SK-N-SH (cell line): ENCODE data around the gene DRGX. TPM values are rescaled to one million over a fixed set of nuclear protein-coding genes. Genes with fewer than 3 reads are reported as not detected.

Experiments used
- CTCF ChIA-PET: fragments of 300-600, 350-600 bp; formaldehyde crosslinking; extraction: SDS; loops from one replicate; lab custom pipeline; 2021; lab: Yijun Ruan, JAX
- POLR2A ChIA-PET: fragments of 350-600 bp; sonication (Branson Sonifier 250); formaldehyde crosslinking; extraction: SDS; loops from one replicate; lab custom pipeline; 2020; ENCODE audit warnings: antibody characterized with exemption, inconsistent platforms; lab: Yijun Ruan, JAX
- DNase-seq: peaks from one replicate; pipeline ENCODE4 v3.0.0; 2012
- H2AFZ ChIP-seq: fragments of 200-600 bp; sonication (generic); 2 replicates; pipeline ENCODE4 v1.8.1; 2016; ENCODE audit warnings: antibody characterized with exemption, mild to moderate bottlenecking, low read depth
- H3F3A ChIP-seq: fragments of 200-600 bp; sonication (generic); replicated peaks from 2 replicates; pipeline ENCODE3; 2016; ENCODE audit warnings: antibody characterized with exemption, mild to moderate bottlenecking; ENCODE audit not compliant: insufficient read depth
- H3K27ac ChIP-seq, 2 experiments: fragments of 200-500 bp in 1 of 2; fragments of 200-600 bp in 1 of 2; sonication (Bioruptor generic) in 1 of 2; sonication (generic), shearing (Covaris generic) in 1 of 2; 2 replicates each; pipeline versions ENCODE4 v1.5.1 to v1.6.1; 2014 to 2016; ENCODE audit warnings: low read depth in 2 of 2, inconsistent platforms in 1 of 2, low read length in 1 of 2, mild to moderate bottlenecking in 1 of 2, mixed read lengths in 1 of 2
- H3K27me3 ChIP-seq: fragments of 200-600 bp; sonication (generic), shearing (Covaris generic); 2 replicates; pipeline ENCODE4 v1.6.1; 2016; ENCODE audit warnings: mixed run types; ENCODE audit not compliant: insufficient read depth
- H3K36me3 ChIP-seq, 2 experiments: fragments of 200-500 bp in 1 of 2; fragments of 200-600 bp in 1 of 2; sonication (Bioruptor generic) in 1 of 2; sonication (generic) in 1 of 2; replicated peaks in 1 of 2; 2 replicates each; pipeline versions ENCODE3 to v1.5.1; 2014 to 2016; ENCODE audit warnings: low read length in 1 of 2, mild to moderate bottlenecking in 1 of 2; ENCODE audit not compliant: insufficient read depth in 2 of 2, control insufficient read depth in 1 of 2
- H3K4me1 ChIP-seq, 2 experiments: fragments of 200-500 bp in 1 of 2; fragments of 200-600 bp in 1 of 2; sonication (Bioruptor generic) in 1 of 2; sonication (generic), shearing (Covaris generic) in 1 of 2; 2 replicates each; pipeline versions ENCODE4 v1.5.1 to v1.6.1; 2014 to 2016; ENCODE audit warnings: low read depth in 1 of 2, low read length in 1 of 2, mixed run types in 1 of 2; ENCODE audit not compliant: insufficient read depth in 2 of 2, control insufficient read depth in 1 of 2
- H3K4me2 ChIP-seq: fragments of 200-600 bp; sonication (generic), shearing (Covaris generic); 2 replicates; pipeline ENCODE4 v1.6.1; 2017; ENCODE audit warnings: mixed run types
- H3K4me3 ChIP-seq, 2 experiments: fragments of 200-500 bp in 1 of 2; fragments of 200-600 bp in 1 of 2; sonication (Bioruptor generic) in 1 of 2; sonication (generic), shearing (Covaris generic) in 1 of 2; 2 replicates each; pipeline versions ENCODE4 v1.5.1 to v1.8.1; 2014 to 2016; ENCODE audit warnings: low read depth in 2 of 2, inconsistent platforms in 1 of 2, low read length in 1 of 2, mild to moderate bottlenecking in 1 of 2, mixed read lengths in 1 of 2, moderate library complexity in 1 of 2
- H3K79me2 ChIP-seq: fragments of 200-600 bp; sonication (generic); 2 replicates; pipeline ENCODE4 v1.8.1; 2017; ENCODE audit warnings: mild to moderate bottlenecking; ENCODE audit not compliant: insufficient read depth
- H3K9ac ChIP-seq: fragments of 200-600 bp; sonication (generic); 2 replicates; pipeline ENCODE4 v1.6.1; 2017; ENCODE audit warnings: mixed run types
- H3K9me2 ChIP-seq: fragments of 200-600 bp; sonication (generic); 2 replicates; pipeline ENCODE4 v1.6.1; 2017; ENCODE audit warnings: mixed run types
- H3K9me3 ChIP-seq: fragments of 200-600 bp; sonication (generic); 2 replicates; pipeline ENCODE4 v1.6.1; 2017; ENCODE audit warnings: mixed run types, mild to moderate bottlenecking, moderate library complexity
- H4K20me1 ChIP-seq: fragments of 200-600 bp; sonication (generic); 2 replicates; pipeline ENCODE4 v1.6.1; 2017; ENCODE audit warnings: mild to moderate bottlenecking, mixed run types; ENCODE audit not compliant: insufficient read depth
- CHD2 ChIP-seq: fragments of 150-350 bp; IDR thresholded peaks from 2 replicates; pipeline ENCODE4 v1.6.1; 2018; ENCODE audit warnings: low read length; ENCODE audit not compliant: partially characterized antibody
- CTCF ChIP-seq: fragments of 200-600 bp; sonication (generic); IDR thresholded peaks from 2 replicates; pipeline ENCODE4 v1.6.1; 2017; ENCODE audit warnings: antibody characterized with exemption, mild to moderate bottlenecking, moderate library complexity
- EP300 ChIP-seq, 2 experiments: IDR thresholded peaks; 2 replicates each; pipeline versions ENCODE4 v1.4.0 to v1.6.1; 2012; ENCODE audit warnings: borderline replicate concordance in 1 of 2, low read depth in 1 of 2, low read length in 1 of 2
- EZH2phosphoT487 ChIP-seq: fragments of 200-600 bp; sonication (generic); IDR thresholded peaks from 2 replicates; pipeline ENCODE4 v1.6.1; 2017; ENCODE audit warnings: low read depth, mixed run types, mild to moderate bottlenecking, antibody characterized with exemption, moderate library complexity, borderline replicate concordance
- FOXM1 ChIP-seq: IDR thresholded peaks from 2 replicates; pipeline ENCODE4 v1.4.0; 2012; ENCODE audit warnings: low read depth, mild to moderate bottlenecking
- GABPA ChIP-seq: IDR thresholded peaks from 2 replicates; pipeline ENCODE4 v1.4.0; 2012; ENCODE audit warnings: low read depth, mild to moderate bottlenecking
- GATA2 ChIP-seq: sonication (generic); formaldehyde crosslinking; IDR thresholded peaks from 2 replicates; pipeline ENCODE4 v1.5.0; 2020; ENCODE audit warnings: mild to moderate bottlenecking, missing genetic modification reagents
- IRF3 ChIP-seq: fragments of 150-350 bp; IDR thresholded peaks from 2 replicates; pipeline ENCODE4 v1.6.1; 2016; ENCODE audit warnings: mild to moderate bottlenecking, low read depth, low read length
- MEF2A ChIP-seq: IDR thresholded peaks from 2 replicates; pipeline ENCODE4 v1.4.0; 2012; ENCODE audit warnings: low read depth, borderline replicate concordance
- RFX5 ChIP-seq: IDR thresholded peaks from 2 replicates; pipeline ENCODE4 v1.6.1; 2012; ENCODE audit warnings: mild to moderate bottlenecking, improper control_type of control experiment, low read length
- RXRA ChIP-seq: IDR thresholded peaks from 2 replicates; pipeline ENCODE4 v1.4.0; 2012; ENCODE audit warnings: low read depth, mild to moderate bottlenecking, borderline replicate concordance
- SMC3 ChIP-seq: IDR thresholded peaks from 2 replicates; pipeline ENCODE4 v1.6.1; 2012; ENCODE audit warnings: low read depth, low read length, improper control_type of control experiment
- TAF1 ChIP-seq: IDR thresholded peaks from 2 replicates; pipeline ENCODE4 v1.6.1; 2012; ENCODE audit warnings: low read depth, mild to moderate bottlenecking, low read length, moderate library complexity, borderline replicate concordance
- USF1 ChIP-seq: IDR thresholded peaks from 2 replicates; pipeline ENCODE4 v1.4.0; 2012; ENCODE audit warnings: low read depth, borderline replicate concordance
- YY1 ChIP-seq: IDR thresholded peaks from 2 replicates; pipeline ENCODE4 v1.4.0; 2012; ENCODE audit warnings: low read depth, mild to moderate bottlenecking
- ZBTB33 ChIP-seq: IDR thresholded peaks from 2 replicates; pipeline ENCODE4 v1.4.0; 2012; ENCODE audit warnings: low read depth, borderline replicate concordance
- WGBS: methylation state at CpG from one replicate; pipeline ENCODE4 v1.1.6; 2017; ENCODE audit warnings: low lambda C conversion rate; 5-methylcytosine and 5-hydroxymethylcytosine counted together
- polyA plus RNA-seq, 3 experiments: library from polyadenylated mRNA; depleted of rRNA; stranded (reverse); fragments of >200 nt; gene quantifications; 2 replicates each; pipeline ENCODE4 v1.2.3, GENCODE V29; 2012
- TF ChIP-seq, protein P1 (sequence below): IDR thresholded peaks from 2 replicates; pipeline ENCODE4 v1.6.1; 2012; ENCODE audit warnings: mild to moderate bottlenecking, low read depth, low read length, moderate library complexity

Gene DRGX
- polyA plus RNA-seq, 1 of the 3 experiments (the other 2 are of a cell fraction) = not detected

GRCh38 chr10:49415109-49415508, 19.2 kb upstream of the DRGX start:
- no peaks in the 10 kb centered on the region for H4K20me1 ChIP-seq
- H3F3A ChIP-seq = no peaks in the 10 kb centered on the region
- no peak overlapping the region for H3K4me2 ChIP-seq
- H3K27ac ChIP-seq = no peak overlapping the region
- ChIA-PET CTCF (interaction anchor here (1.1 to 17.1 kb wide), 5 partner anchors 7 to 757 kb away, joined by 3 to 425 read pairs (median 5); no protein-coding TSS in a partner anchor), POLR2A (no interaction called here)
- DNase-seq = no peak
- WGBS = 57% methylated on average over 7 of the region's 7 CpGs
- peaks cover 9% of the 10 kb centered on the region; the same call in 1 of the 2 replicates for H3K27me3 ChIP-seq
- H3K79me2 ChIP-seq = no peaks in the 10 kb centered on the region
- no peaks in the 10 kb centered on the region for H3K36me3 ChIP-seq
- TF ChIP-seq, protein P1, sequence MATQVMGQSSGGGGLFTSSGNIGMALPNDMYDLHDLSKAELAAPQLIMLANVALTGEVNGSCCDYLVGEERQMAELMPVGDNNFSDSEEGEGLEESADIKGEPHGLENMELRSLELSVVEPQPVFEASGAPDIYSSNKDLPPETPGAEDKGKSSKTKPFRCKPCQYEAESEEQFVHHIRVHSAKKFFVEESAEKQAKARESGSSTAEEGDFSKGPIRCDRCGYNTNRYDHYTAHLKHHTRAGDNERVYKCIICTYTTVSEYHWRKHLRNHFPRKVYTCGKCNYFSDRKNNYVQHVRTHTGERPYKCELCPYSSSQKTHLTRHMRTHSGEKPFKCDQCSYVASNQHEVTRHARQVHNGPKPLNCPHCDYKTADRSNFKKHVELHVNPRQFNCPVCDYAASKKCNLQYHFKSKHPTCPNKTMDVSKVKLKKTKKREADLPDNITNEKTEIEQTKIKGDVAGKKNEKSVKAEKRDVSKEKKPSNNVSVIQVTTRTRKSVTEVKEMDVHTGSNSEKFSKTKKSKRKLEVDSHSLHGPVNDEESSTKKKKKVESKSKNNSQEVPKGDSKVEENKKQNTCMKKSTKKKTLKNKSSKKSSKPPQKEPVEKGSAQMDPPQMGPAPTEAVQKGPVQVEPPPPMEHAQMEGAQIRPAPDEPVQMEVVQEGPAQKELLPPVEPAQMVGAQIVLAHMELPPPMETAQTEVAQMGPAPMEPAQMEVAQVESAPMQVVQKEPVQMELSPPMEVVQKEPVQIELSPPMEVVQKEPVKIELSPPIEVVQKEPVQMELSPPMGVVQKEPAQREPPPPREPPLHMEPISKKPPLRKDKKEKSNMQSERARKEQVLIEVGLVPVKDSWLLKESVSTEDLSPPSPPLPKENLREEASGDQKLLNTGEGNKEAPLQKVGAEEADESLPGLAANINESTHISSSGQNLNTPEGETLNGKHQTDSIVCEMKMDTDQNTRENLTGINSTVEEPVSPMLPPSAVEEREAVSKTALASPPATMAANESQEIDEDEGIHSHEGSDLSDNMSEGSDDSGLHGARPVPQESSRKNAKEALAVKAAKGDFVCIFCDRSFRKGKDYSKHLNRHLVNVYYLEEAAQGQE = no peak
- TF ChIP-seq FOXM1 (no peak), SMC3 (no peak), YY1 (no peak), USF1 (no peak), EP300 (IDR thresholded peaks at IDR 0.05; ENCODE audit: borderline replicate concordance in 1 of 2, low read depth in 1 of 2, low read length in 1 of 2) (no peak), GATA2 (no peak), TAF1 (no peak)
- no peak overlapping the region for H2AFZ ChIP-seq
- no peak overlapping the region for H3K4me3 ChIP-seq
- H3K9ac ChIP-seq = no peak overlapping the region
- no peaks in the 10 kb centered on the region for H3K9me3 ChIP-seq
- H3K4me1 ChIP-seq = peaks cover 0 to 8% of the 10 kb centered on the region in 2 experiments; a peak in 1 of 4 replicates
- no peaks in the 10 kb centered on the region for H3K9me2 ChIP-seq

DNA sequence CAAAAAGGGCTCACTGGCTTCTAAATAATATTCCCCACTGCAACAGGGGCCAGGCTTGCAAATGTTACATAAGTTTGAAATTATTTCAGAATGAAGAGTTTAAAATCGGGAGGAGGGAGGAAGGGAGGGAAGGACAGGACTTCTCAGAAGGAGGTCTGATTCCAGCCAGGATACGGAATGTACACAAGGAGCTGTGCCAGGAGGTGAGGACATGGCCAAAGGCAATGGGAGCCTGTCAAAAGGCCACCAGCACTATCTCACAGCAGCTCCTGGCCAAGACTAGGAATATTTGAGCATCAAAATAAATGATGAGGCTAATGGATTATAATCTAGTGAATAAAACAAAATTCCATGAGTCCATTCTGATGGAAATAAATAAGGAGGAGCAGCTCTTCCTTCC, 18.6 kb upstream of the DRGX start:
- H4K20me1 ChIP-seq = no peaks in the 10 kb centered on the region
- no peaks in the 10 kb centered on the region for H3F3A ChIP-seq
- H3K36me3 ChIP-seq = no peaks in the 10 kb centered on the region
- H3K9me3 ChIP-seq = no peaks in the 10 kb centered on the region
- H2AFZ ChIP-seq = no peak overlapping the region
- 23% methylated on average over 2 of the region's 2 CpGs for WGBS
- H3K27me3 ChIP-seq = peaks cover 15% of the 10 kb centered on the region; the same call in 1 of the 2 replicates
- no peak overlapping the region for H3K4me3 ChIP-seq
- ChIA-PET POLR2A (no interaction called here), CTCF (interaction anchor here (1.1 to 17.1 kb wide), 3 partner anchors 15 to 757 kb away, joined by 3 to 425 read pairs (median 3); no protein-coding TSS in a partner anchor)
- no peaks in the 10 kb centered on the region for H3K9me2 ChIP-seq
- no peak overlapping the region for H3K27ac ChIP-seq
- H3K9ac ChIP-seq = no peak overlapping the region
- H3K4me2 ChIP-seq = no peak overlapping the region
- no peaks in the 10 kb centered on the region for H3K79me2 ChIP-seq
- no peak for DNase-seq
- peaks cover 0 to 14% of the 10 kb centered on the region in 2 experiments; a peak in 1 of 4 replicates for H3K4me1 ChIP-seq
- TF ChIP-seq EZH2phosphoT487 (no peak), IRF3 (no peak), CHD2 (no peak), RFX5 (no peak), ZBTB33 (no peak), MEF2A (no peak), RXRA (no peak), SMC3 (no peak), CTCF (no peak), GATA2 (no peak), GABPA (no peak)
